Glutamatergic neuron (in vitro differentiated cells): ENCODE data around the gene PUS3. TPM values are rescaled to one million over a fixed set of nuclear protein-coding genes. Genes with fewer than 3 reads are reported as not detected.
"Not testable (repeated sequence)": the region's sequence is repeated elsewhere in the genome, so short reads cannot be mapped to it uniquely, and the experiment has no call there.

Experiments used
- DNase-seq: peaks from one replicate; pipeline ENCODE4 v3.0.0; 2022
- H3K27ac Mint-ChIP-seq: one replicate; pipeline ENCODE4 v1.8.0; 2020; ENCODE audit warnings: mild to moderate bottlenecking, mixed read lengths, inconsistent platforms; ENCODE audit not compliant: unreplicated experiment
- H3K27me3 Mint-ChIP-seq: one replicate; pipeline ENCODE4 v1.8.0; 2020; ENCODE audit warnings: mild to moderate bottlenecking, moderate library complexity, mixed read lengths, inconsistent platforms; ENCODE audit not compliant: unreplicated experiment
- H3K36me3 Mint-ChIP-seq: one replicate; pipeline ENCODE4 v1.8.0; 2020; ENCODE audit warnings: mild to moderate bottlenecking, mixed read lengths, inconsistent platforms; ENCODE audit not compliant: unreplicated experiment
- H3K4me1 Mint-ChIP-seq: one replicate; pipeline ENCODE4 v1.8.0; 2020; ENCODE audit warnings: mild to moderate bottlenecking, low read depth, mixed read lengths, inconsistent platforms; ENCODE audit not compliant: unreplicated experiment
- H3K4me3 Mint-ChIP-seq: one replicate; pipeline ENCODE4 v1.8.0; 2020; ENCODE audit warnings: mild to moderate bottlenecking, mixed read lengths, inconsistent platforms; ENCODE audit not compliant: unreplicated experiment
- H3K9me3 Mint-ChIP-seq: one replicate; pipeline ENCODE4 v1.8.0; 2020; ENCODE audit warnings: mild to moderate bottlenecking, moderate library complexity, mixed read lengths, inconsistent platforms; ENCODE audit not compliant: unreplicated experiment
- total RNA-seq: library from RNA; stranded (reverse); fragmentation: NEBNext Ultra II Directional; extraction: Animal tissue kit (Norgen Biotek cat#: 25700); gene quantifications from one replicate; pipeline ENCODE4 v1.2.1, GENCODE V29; 2021; ENCODE audit not compliant: unreplicated experiment
- TF ChIP-seq, protein P1 (sequence below): fragments of 200-600 bp; sonication (generic); IDR thresholded peaks from one replicate; pipeline ENCODE4 v1.5.0; 2021; ENCODE audit not compliant: partially characterized antibody, unreplicated experiment

The PUS3 gene
- total RNA-seq, 1 donor from 2014 or later = 12.6 TPM

DNA sequence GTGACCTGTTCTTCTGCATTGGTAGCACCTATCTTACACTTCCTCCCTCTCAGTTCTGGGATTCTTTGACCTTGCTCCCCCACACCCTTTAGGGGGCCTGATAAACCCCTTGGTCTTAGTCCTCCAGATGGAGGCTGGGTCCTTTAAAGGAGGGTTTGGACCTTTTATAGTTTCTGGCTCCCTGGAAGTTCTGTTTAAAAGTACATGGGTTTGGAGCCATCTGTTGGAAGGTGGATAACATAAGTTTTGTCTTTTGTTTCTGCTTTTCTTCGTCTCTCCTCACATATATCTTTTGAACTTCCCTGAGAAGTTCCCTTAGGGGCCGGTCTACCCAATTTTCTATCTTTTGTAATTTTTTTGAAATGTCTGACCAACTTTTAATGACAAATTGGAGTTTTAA is 33.5 kb downstream of the PUS3 start:
- Mint-ChIP-seq H3K27me3 (peaks cover 5% of the 10 kb centered on the region), H3K4me3 (no peak overlapping the region), H3K27ac (no peak overlapping the region), H3K36me3 (no peaks in the 10 kb centered on the region), H3K9me3 (peaks cover 6% of the 10 kb centered on the region), H3K4me1 (no peaks in the 10 kb centered on the region)
- TF ChIP-seq, protein P1, sequence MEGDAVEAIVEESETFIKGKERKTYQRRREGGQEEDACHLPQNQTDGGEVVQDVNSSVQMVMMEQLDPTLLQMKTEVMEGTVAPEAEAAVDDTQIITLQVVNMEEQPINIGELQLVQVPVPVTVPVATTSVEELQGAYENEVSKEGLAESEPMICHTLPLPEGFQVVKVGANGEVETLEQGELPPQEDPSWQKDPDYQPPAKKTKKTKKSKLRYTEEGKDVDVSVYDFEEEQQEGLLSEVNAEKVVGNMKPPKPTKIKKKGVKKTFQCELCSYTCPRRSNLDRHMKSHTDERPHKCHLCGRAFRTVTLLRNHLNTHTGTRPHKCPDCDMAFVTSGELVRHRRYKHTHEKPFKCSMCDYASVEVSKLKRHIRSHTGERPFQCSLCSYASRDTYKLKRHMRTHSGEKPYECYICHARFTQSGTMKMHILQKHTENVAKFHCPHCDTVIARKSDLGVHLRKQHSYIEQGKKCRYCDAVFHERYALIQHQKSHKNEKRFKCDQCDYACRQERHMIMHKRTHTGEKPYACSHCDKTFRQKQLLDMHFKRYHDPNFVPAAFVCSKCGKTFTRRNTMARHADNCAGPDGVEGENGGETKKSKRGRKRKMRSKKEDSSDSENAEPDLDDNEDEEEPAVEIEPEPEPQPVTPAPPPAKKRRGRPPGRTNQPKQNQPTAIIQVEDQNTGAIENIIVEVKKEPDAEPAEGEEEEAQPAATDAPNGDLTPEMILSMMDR = no peak
- DNase-seq = no peak

DNA sequence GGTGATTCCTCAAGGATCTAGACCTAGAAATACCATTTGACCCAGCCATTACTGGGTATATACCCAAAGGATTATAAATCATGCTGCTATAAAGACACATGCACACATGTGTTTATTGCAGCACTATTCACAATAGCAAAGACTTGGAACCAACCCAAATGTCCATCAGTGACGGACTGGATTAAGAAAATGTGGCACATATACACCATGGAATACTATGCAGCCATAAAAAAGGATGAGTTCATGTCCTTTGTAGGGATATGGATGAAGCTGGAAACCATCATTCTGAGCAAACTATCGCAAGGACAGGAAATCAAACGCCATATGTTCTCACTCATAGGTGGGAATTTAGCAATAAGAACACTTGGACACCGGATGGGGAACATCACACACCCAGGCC is 37.7 kb downstream of the PUS3 start:
- not testable (repeated sequence) for H3K9me3 Mint-ChIP-seq, H3K27ac Mint-ChIP-seq, H3K4me3 Mint-ChIP-seq, H3K36me3 Mint-ChIP-seq, DNase-seq, H3K4me1 Mint-ChIP-seq, H3K27me3 Mint-ChIP-seq

DNA sequence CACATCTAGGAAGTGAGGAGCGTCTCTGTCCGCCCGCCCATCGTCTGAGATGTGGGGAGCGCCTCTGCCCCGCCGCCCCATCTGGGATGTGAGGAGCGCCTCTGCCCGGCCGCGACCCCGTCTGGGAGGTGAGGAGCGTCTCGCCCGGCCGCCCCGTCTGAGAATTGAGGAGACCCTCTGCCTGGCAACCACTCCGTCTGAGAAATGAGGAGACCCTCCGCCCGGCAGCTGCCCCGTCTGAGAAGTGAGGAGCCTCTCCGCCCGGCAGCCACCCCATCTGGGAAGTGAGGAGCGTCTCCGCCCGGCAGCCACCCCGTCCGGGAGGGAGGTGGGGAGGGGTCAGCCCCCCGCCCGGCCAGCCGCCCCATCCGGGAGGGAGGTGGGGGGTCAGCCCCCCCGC is 40.2 kb downstream of the PUS3 start:
- not testable (repeated sequence) for H3K9me3 Mint-ChIP-seq, H3K4me1 Mint-ChIP-seq, H3K27ac Mint-ChIP-seq, H3K4me3 Mint-ChIP-seq, DNase-seq, H3K27me3 Mint-ChIP-seq, H3K36me3 Mint-ChIP-seq

DNA sequence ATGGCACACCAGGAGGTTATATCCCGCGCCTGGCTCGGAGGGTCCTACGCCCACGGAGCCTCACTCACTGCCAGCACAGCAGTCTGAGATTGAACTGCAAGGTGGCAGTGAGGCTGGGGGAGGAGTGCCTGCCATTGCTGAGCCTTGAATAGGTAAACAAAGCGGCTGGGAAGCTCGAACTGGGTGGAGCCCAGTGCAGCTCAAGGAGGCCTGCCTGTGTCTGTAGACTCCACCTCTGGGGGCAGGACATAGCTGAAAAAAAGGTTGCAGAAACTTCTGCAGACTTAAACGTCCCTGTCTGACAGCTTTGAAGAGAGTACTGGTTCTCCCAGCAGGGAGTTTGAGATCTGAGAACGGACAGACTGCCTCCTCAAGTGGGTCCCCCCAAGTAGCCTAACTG is 45.3 kb downstream of the PUS3 start:
- H3K27ac Mint-ChIP-seq, H3K9me3 Mint-ChIP-seq, H3K4me1 Mint-ChIP-seq, H3K4me3 Mint-ChIP-seq, H3K27me3 Mint-ChIP-seq, DNase-seq: not testable (repeated sequence)
- H3K36me3 Mint-ChIP-seq = peaks cover 16% of the 10 kb centered on the region

DNA sequence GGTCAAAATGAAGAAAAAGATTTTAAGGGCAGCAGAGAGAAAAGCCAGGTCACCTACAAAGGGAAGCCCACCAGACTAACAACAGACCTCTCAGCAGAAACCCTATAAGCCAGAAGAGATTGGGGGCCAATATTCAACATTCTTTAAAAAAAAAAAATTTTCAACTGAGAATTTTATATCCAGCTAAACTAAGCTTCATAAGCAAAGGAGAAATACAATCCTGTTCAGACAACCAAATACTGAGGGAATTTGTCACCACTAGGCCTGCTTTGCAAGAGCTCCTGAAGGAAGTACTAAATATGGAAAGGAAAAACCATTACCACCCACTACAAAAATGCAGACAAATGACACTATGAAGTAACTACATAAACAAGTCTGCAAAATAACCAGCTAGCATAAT is 56.8 kb downstream of the PUS3 start:
- TF ChIP-seq, protein P1 = no peak
- Mint-ChIP-seq H3K4me1 (no peaks in the 10 kb centered on the region), H3K27me3 (no peaks in the 10 kb centered on the region), H3K36me3 (peaks cover 17% of the 10 kb centered on the region), H3K9me3 (peaks cover 4% of the 10 kb centered on the region), H3K27ac (no peak overlapping the region), H3K4me3 (no peak overlapping the region)
- no peak for DNase-seq

Other genes with a start within 250 kb of the PUS3 start
- gene ACRV1, start 222.4 kb downstream of the PUS3 start, total RNA-seq = not detected
- not detected for gene PATE1, start 156.9 kb downstream of the PUS3 start, total RNA-seq
- not detected for gene PATE2, start 124.4 kb downstream of the PUS3 start, total RNA-seq
- gene PATE3, start 115.1 kb downstream of the PUS3 start, total RNA-seq = not detected
- not detected for gene PATE4, start 69.9 kb downstream of the PUS3 start, total RNA-seq
- 4.7 TPM for gene HYLS1, start 15.5 kb downstream of the PUS3 start, total RNA-seq
- 11.3 TPM for gene DDX25, start 1.3 kb upstream of the PUS3 start, total RNA-seq
- gene VSIG10L2, start 42.8 kb upstream of the PUS3 start, total RNA-seq = not detected
- gene CDON, start 159.7 kb upstream of the PUS3 start, total RNA-seq = 21.0 TPM